Endothelial cell of umbilical vein (primary cell): ENCODE data around the gene GMPR2. TPM values are rescaled to one million over a fixed set of nuclear protein-coding genes. Genes with fewer than 3 reads are reported as not detected.

Source experiments
- BruUV-seq: library from RNA; stranded (reverse); fragments of 400-500 nt; replicated peaks from 2 replicates; lab custom pipeline; 2021; lab: Mats Ljungman, UMichigan
- CTCF ChIA-PET: fragments of 300-600, 350-600 bp; sonication (Branson Sonifier 250); formaldehyde crosslinking; loops from one replicate; lab custom pipeline; 2021; ENCODE audit warnings: antibody characterized with exemption, inconsistent platforms; lab: Charles Lee
- POLR2A ChIA-PET: fragments of 300-600, 350-600 bp; sonication (Branson Sonifier 250); formaldehyde crosslinking; loops from one replicate; lab custom pipeline; 2021; ENCODE audit warnings: antibody characterized with exemption, inconsistent platforms; lab: Charles Lee
- DNase-seq: peaks from one replicate; pipeline ENCODE4 v3.0.0-alpha.2; 2011; ENCODE audit warnings: low read depth, low spot score
- FAIRE-seq: peaks from 2 replicates; lab custom pipeline; 2011; peaks lifted over from hg19 to GRCh38; lab: Jason Lieb, UNC
- H2AFZ ChIP-seq: 2 replicates; pipeline ENCODE4 v1.6.0; 2012; ENCODE audit warnings: low read depth, low read length, control low read depth, inconsistent platforms
- H3K27ac ChIP-seq: 2 replicates; pipeline ENCODE4 v1.5.1; 2011; ENCODE audit warnings: low read depth, mild to moderate bottlenecking, control low read depth, low read length, moderate library complexity; ENCODE audit not compliant: insufficient read depth
- H3K27me3 ChIP-seq, 2 experiments: 2 replicates each; pipeline versions ENCODE4 v1.6.0 to v1.6.1; 2011; ENCODE audit warnings: low read length in 2 of 2, mixed read lengths in 1 of 2; ENCODE audit not compliant: control insufficient read depth in 2 of 2, insufficient read depth in 2 of 2
- H3K36me3 ChIP-seq, 2 experiments: 2 replicates in 1 of 2; 3 replicates in 1 of 2; pipeline ENCODE4 v1.5.1; 2011; ENCODE audit warnings: low read length in 2 of 2, mild to moderate bottlenecking in 1 of 2, moderate library complexity in 1 of 2; ENCODE audit not compliant: control insufficient read depth in 2 of 2, insufficient read depth in 2 of 2; ENCODE audit errors: extremely low read depth in 1 of 2
- H3K4me1 ChIP-seq: 3 replicates; pipeline ENCODE4 v1.5.1; 2011; ENCODE audit warnings: mild to moderate bottlenecking, low read length; ENCODE audit not compliant: control insufficient read depth, insufficient read depth; ENCODE audit errors: extremely low read depth
- H3K4me2 ChIP-seq: 2 replicates; pipeline ENCODE4 v1.6.1; 2011; ENCODE audit warnings: low read length, control low read depth, mixed read lengths; ENCODE audit not compliant: insufficient read depth
- H3K4me3 ChIP-seq, 3 experiments: fragments of 200-600 bp in 1 of 3; sonication (generic), shearing (Covaris generic) in 1 of 3; replicated peaks in 1 of 3; 2 replicates each; pipeline ENCODE4 v1.5.1; 2011 to 2016; ENCODE audit warnings: control low read depth in 3 of 3, low read length in 3 of 3, mild to moderate bottlenecking in 2 of 3, inconsistent platforms in 1 of 3, low read depth in 1 of 3, moderate library complexity in 1 of 3; ENCODE audit not compliant: insufficient read depth in 1 of 3
- H3K79me2 ChIP-seq: 2 replicates; pipeline ENCODE4 v1.6.0; 2012; ENCODE audit warnings: low read length, inconsistent platforms; ENCODE audit not compliant: control insufficient read depth, insufficient read depth
- H3K9ac ChIP-seq: replicated peaks from 2 replicates; pipeline ENCODE3; 2011; ENCODE audit warnings: low read length, control low read depth; ENCODE audit not compliant: insufficient read depth; ENCODE audit errors: extremely low read depth
- H3K9me1 ChIP-seq: replicated peaks from 3 replicates; pipeline ENCODE4 v1.6.0; 2011; ENCODE audit warnings: mild to moderate bottlenecking, low read length; ENCODE audit not compliant: control insufficient read depth, insufficient read depth; ENCODE audit errors: extremely low read depth
- H3K9me3 ChIP-seq: replicated peaks from 2 replicates; pipeline ENCODE4 v1.5.1; 2012; ENCODE audit warnings: low read length, inconsistent platforms; ENCODE audit not compliant: control insufficient read depth, insufficient read depth
- H4K20me1 ChIP-seq: replicated peaks from 2 replicates; pipeline ENCODE3; 2011; ENCODE audit warnings: mild to moderate bottlenecking, low read length; ENCODE audit not compliant: control insufficient read depth, insufficient read depth; ENCODE audit errors: extremely low read depth
- CTCF ChIP-seq, 2 donors: IDR thresholded peaks; 1 replicate in 1 of 2; 2 replicates in 1 of 2; pipeline ENCODE4 v1.5.1; 2011; ENCODE audit warnings: low read length in 2 of 2, mild to moderate bottlenecking in 2 of 2, moderate library complexity in 2 of 2, control low read depth in 1 of 2, inconsistent platforms in 1 of 2, low read depth in 1 of 2; ENCODE audit not compliant: insufficient read depth in 1 of 2; ENCODE audit errors: extremely low read depth in 1 of 2
- EZH2 ChIP-seq: IDR thresholded peaks from 2 replicates; pipeline ENCODE4 v1.6.1; 2012; ENCODE audit warnings: borderline replicate concordance, low read depth, mild to moderate bottlenecking, moderate library complexity, low read length, inconsistent platforms; ENCODE audit not compliant: severe bottlenecking
- FOS ChIP-seq: IDR thresholded peaks from 2 replicates; pipeline ENCODE4 v1.6.1; 2011; ENCODE audit warnings: mild to moderate bottlenecking, low read length, moderate library complexity, borderline replicate concordance; ENCODE audit not compliant: insufficient read depth
- GATA2 ChIP-seq: IDR thresholded peaks from 2 replicates; pipeline ENCODE4 v1.7.0; 2011; ENCODE audit warnings: low read depth, mild to moderate bottlenecking, moderate library complexity, mixed read lengths, low read length; ENCODE audit not compliant: insufficient read length, insufficient read depth
- JUN ChIP-seq: IDR thresholded peaks from 2 replicates; pipeline ENCODE4 v1.6.1; 2011; ENCODE audit warnings: borderline replicate concordance, low read depth; ENCODE audit not compliant: insufficient read length, insufficient read depth
- MAX ChIP-seq: IDR thresholded peaks from 2 replicates; pipeline ENCODE4 v1.6.1; 2011; ENCODE audit not compliant: insufficient read depth, insufficient read length
- MYC ChIP-seq: IDR thresholded peaks from one replicate; pipeline ENCODE4 v1.6.1; 2011; ENCODE audit warnings: mild to moderate bottlenecking, low read depth, low read length
- POLR2A ChIP-seq: IDR thresholded peaks from 2 replicates; pipeline ENCODE4 v1.6.1; 2012; ENCODE audit warnings: low read depth, mild to moderate bottlenecking, control low read depth, low read length
- POLR2AphosphoS5 ChIP-seq: IDR thresholded peaks from 2 replicates; pipeline ENCODE4 v1.6.1; 2012; ENCODE audit warnings: low read depth, mild to moderate bottlenecking, control low read depth, low read length, moderate library complexity; ENCODE audit not compliant: insufficient read depth
- dilution Hi-C: fragments of 300-500 bp; cut with MboI; formaldehyde crosslinking; loops from one replicate; pipeline ENCODE4 v1.15.0; 2019; ENCODE audit warnings: low sequenced_read_pairs; ENCODE audit not compliant: extremely low pct_ligation_motif_present
- intact Hi-C: fragments of 100-400 bp; cut with micrococcal nuclease; formaldehyde crosslinking; loops from one replicate; pipeline ENCODE4 v1.10.0; 2022
- polyA plus RNA-seq, 4 experiments: library from polyadenylated mRNA; depleted of rRNA in 3 of 4; stranded (reverse) in 3 of 4; unstranded in 1 of 4; fragments of >200 nt; gene quantifications; 2 replicates each; pipeline versions ENCODE4 v1.2.1 to v1.2.3, GENCODE V29; 2011 to 2012; ENCODE audit warnings: missing spikeins in 1 of 4
- total RNA-seq: library from RNA; stranded (reverse); gene quantifications from 2 replicates; pipeline ENCODE4 v1.2.3, GENCODE V29; 2021

The GMPR2 gene
- total and polyA plus RNA-seq, 2 donors (not counting 3 experiments of a cell fraction or from before 2014, with no cell fraction given): 58.1 to 61.8 TPM

- Histone ChIP-seq H2AFZ (no peak overlapping the region), H3K9me3 (no peaks in the 10 kb centered on the region), H3K36me3 (peaks cover 0 to 3% of the 10 kb centered on the region in 2 experiments), H3K4me2 (no peak overlapping the region), H3K4me1 (no peaks in the 10 kb centered on the region), H3K9ac (no peak overlapping the region), H4K20me1 (no peaks in the 10 kb centered on the region), H3K79me2 (no peaks in the 10 kb centered on the region), H3K27me3 (no peaks in the 10 kb centered on the region), H3K27ac (no peak overlapping the region), H3K4me3 (no peak overlapping the region), H3K9me1 (no peaks in the 10 kb centered on the region)
- no peak for FAIRE-seq
- TF ChIP-seq JUN (no peak), POLR2A (no peak), MYC (no peak), FOS (no peak), MAX (no peak), CTCF (IDR thresholded peaks at IDR 0.05; ENCODE audit: extremely low read depth in 1 of 2, insufficient read depth in 1 of 2, low read depth in 1 of 2, low read length in 2 of 2) (no peak), EZH2 (no peak), POLR2AphosphoS5 (no peak), GATA2 (no peak)
- DNase-seq: no peak
- intact Hi-C loops (no loop called here), dilution Hi-C loops (no loop called here)
- POLR2A ChIA-PET: no interaction called here
- no TSS peak for BruUV-seq
- CTCF ChIA-PET: interaction anchor here (1.5 to 13.0 kb wide), 3 partner anchors 50 to 187 kb away, joined by 4 to 199 read pairs (median 4); partner anchors contain the start of genes CIDEB, DHRS1 and NOP9
These were observed 16.7 kb downstream of the GMPR2 start for GRCh38 chr14:24249230-24250021.
